Esophagus muscularis mucosa (tissue), 4 donors: ENCODE results near the gene IL34.

Source experiments
- EP300 ChIP-seq: sonication (generic); formaldehyde crosslinking; IDR thresholded peaks from one replicate; pipeline ENCODE4 v1.6.1; 2017; ENCODE audit warnings: antibody characterized with exemption
- POLR2A ChIP-seq: fragments of 450-650 bp; IDR thresholded peaks from one replicate; pipeline ENCODE4 v1.6.1; 2017; ENCODE audit warnings: antibody characterized with exemption, moderate library complexity, mild to moderate bottlenecking, low read depth
- POLR2AphosphoS5 ChIP-seq, 2 donors: sonication (generic); formaldehyde crosslinking; IDR thresholded peaks; one replicate each; pipeline ENCODE4 v1.6.1; 2017; ENCODE audit warnings: antibody characterized with exemption in 2 of 2
- TF ChIP-seq, protein P1 (sequence below), 3 experiments: fragments of 200-600 bp in 2 of 3; fragments of 450-650 bp in 1 of 3; sonication (generic) in 2 of 3; IDR thresholded peaks; one replicate each; pipeline ENCODE4 v1.5.1; 2017 to 2019; ENCODE audit warnings: antibody characterized with exemption in 3 of 3, mild to moderate bottlenecking in 2 of 3, moderate library complexity in 1 of 3

GRCh38 chr16:70614208-70614951 is 32.0 kb upstream of the IL34 start:
- TF ChIP-seq EP300 (no peak), POLR2A (no peak), POLR2AphosphoS5 (IDR thresholded peaks at IDR 0.05) (no peak)
- TF ChIP-seq, protein P1, sequence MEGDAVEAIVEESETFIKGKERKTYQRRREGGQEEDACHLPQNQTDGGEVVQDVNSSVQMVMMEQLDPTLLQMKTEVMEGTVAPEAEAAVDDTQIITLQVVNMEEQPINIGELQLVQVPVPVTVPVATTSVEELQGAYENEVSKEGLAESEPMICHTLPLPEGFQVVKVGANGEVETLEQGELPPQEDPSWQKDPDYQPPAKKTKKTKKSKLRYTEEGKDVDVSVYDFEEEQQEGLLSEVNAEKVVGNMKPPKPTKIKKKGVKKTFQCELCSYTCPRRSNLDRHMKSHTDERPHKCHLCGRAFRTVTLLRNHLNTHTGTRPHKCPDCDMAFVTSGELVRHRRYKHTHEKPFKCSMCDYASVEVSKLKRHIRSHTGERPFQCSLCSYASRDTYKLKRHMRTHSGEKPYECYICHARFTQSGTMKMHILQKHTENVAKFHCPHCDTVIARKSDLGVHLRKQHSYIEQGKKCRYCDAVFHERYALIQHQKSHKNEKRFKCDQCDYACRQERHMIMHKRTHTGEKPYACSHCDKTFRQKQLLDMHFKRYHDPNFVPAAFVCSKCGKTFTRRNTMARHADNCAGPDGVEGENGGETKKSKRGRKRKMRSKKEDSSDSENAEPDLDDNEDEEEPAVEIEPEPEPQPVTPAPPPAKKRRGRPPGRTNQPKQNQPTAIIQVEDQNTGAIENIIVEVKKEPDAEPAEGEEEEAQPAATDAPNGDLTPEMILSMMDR (IDR thresholded peaks at IDR 0.05), result no peak
